ENCODE data around the gene OGA.

Gene OGA

GRCh38 chr10:101818119-101818871 lies at the start of gene OGA:
Gene OGA (minus strand): TSS chr10:101818444. CDS start chr10:101818022, 422 bp downstream.
- peak; percentile 97 for DNase-seq

GRCh38 chr10:101867931-101868330 lies 49.7 kb upstream of the OGA start:
- no peak for DNase-seq

GRCh38 chr10:101859530-101859929 lies 41.3 kb upstream of the OGA start:
- no peak for DNase-seq

GRCh38 chr10:101858723-101859500 lies 40.7 kb upstream of the OGA start:
- DNase-seq, result no peak

- DNase-seq, result no peak
These were observed 39.7 kb upstream of the OGA start for GRCh38 chr10:101857802-101858476.

- DNase-seq, result no peak
These were observed 38.4 kb upstream of the OGA start for GRCh38 chr10:101856626-101857025.

GRCh38 chr10:101851411-101852116 lies 33.3 kb upstream of the OGA start:
- DNase-seq, result no peak

GRCh38 chr10:101850749-101851148 lies 32.5 kb upstream of the OGA start:
- DNase-seq, result no peak

- DNase-seq, result no peak
These were observed 30.7 kb upstream of the OGA start for GRCh38 chr10:101848894-101849351.

- no peak for DNase-seq
These were observed 30.2 kb upstream of the OGA start for GRCh38 chr10:101848408-101848807.

- no peak for DNase-seq
These were observed 27.6 kb upstream of the OGA start for GRCh38 chr10:101845893-101846292.

- peak; percentile 42 for DNase-seq
These were observed 25.1 kb upstream of the OGA start, which contains the start of gene KCNIP2 for GRCh38 chr10:101843032-101844021. Gene KCNIP2 (minus strand): TSS chr10:101843800. CDS start chr10:101843568, 232 bp downstream.

- no peak for DNase-seq
These were observed 23.6 kb upstream of the OGA start for GRCh38 chr10:101841826-101842225.

GRCh38 chr10:101840741-101841453 lies 22.7 kb upstream of the OGA start:
- peak; percentile 63 for DNase-seq

GRCh38 chr10:101840102-101840684 lies 21.9 kb upstream of the OGA start:
- no peak for DNase-seq

GRCh38 chr10:101839416-101840063 lies 21.3 kb upstream of the OGA start:
- DNase-seq, result peak; percentile 54

- DNase-seq, result no peak
These were observed 20.8 kb upstream of the OGA start for GRCh38 chr10:101839002-101839401.

GRCh38 chr10:101838416-101838970 lies 20.2 kb upstream of the OGA start:
- DNase-seq, result no peak

- DNase-seq, result no peak
These were observed 19.5 kb upstream of the OGA start for GRCh38 chr10:101837748-101838147.
